ENCODE measurements around the gene NRG2. TPM values are rescaled to one million over a fixed set of nuclear protein-coding genes. Genes with fewer than 3 reads are reported as not detected.

Gene NRG2
- total and polyA plus RNA-seq, 11 donors, result 0.72 to 4.8 (median 3.4) TPM

DNA sequence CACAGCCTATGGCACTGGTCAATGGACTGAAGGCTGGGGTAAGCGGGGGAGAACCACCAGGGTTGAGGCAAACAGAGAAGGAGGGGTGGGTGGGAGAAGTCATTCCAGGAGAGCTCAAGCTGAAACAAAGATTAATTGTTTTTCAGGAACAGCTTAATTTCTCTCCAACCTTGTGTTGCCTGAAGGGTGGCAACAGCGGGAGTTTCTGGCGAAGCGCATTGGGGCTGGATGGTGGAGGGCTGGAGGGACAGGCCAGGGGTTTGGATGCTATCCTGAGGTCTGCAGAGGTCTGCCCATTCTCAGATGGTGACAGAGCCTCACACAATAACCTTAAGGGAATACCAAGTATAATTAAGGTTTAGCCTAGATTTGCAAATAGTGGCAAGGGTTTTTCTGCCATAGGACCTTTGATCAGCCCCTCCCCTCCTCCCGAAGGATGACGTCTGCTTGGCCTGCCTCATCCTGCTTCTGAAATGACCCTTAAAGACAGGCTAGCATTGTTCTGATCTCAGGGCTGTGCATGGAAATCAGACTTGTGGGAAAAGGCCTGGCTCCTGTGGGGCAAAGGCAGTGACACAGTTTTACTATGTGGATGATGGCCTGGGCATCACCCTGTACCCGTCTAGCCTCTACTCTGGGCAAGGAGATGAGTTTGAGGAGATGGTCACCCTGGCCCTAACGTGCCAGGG lies 214.7 kb downstream of the NRG2 start:
- DNase-seq, result no peak

GRCh38 chr5:139825690-139826089 lies 217.4 kb downstream of the NRG2 start:
- intact Hi-C loops (cut with DNase I), result no loop called here
- Histone ChIP-seq H3K27ac (no peak overlapping the region), H3K4me1 (no peaks in the 10 kb centered on the region), H3K36me3 (no peaks in the 10 kb centered on the region), H3K4me3 (no peak overlapping the region), H3K27me3 (no peaks in the 10 kb centered on the region), H3K9me3 (peaks cover 0 to 6% (median 0%) of the 10 kb centered on the region in 12 donors)
- ATAC-seq, result no peak
- no peak for TF ChIP-seq POLR2A (IDR thresholded peaks at IDR 0.05)
- TF ChIP-seq, protein P1, sequence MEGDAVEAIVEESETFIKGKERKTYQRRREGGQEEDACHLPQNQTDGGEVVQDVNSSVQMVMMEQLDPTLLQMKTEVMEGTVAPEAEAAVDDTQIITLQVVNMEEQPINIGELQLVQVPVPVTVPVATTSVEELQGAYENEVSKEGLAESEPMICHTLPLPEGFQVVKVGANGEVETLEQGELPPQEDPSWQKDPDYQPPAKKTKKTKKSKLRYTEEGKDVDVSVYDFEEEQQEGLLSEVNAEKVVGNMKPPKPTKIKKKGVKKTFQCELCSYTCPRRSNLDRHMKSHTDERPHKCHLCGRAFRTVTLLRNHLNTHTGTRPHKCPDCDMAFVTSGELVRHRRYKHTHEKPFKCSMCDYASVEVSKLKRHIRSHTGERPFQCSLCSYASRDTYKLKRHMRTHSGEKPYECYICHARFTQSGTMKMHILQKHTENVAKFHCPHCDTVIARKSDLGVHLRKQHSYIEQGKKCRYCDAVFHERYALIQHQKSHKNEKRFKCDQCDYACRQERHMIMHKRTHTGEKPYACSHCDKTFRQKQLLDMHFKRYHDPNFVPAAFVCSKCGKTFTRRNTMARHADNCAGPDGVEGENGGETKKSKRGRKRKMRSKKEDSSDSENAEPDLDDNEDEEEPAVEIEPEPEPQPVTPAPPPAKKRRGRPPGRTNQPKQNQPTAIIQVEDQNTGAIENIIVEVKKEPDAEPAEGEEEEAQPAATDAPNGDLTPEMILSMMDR (IDR thresholded peaks at IDR 0.05), result no peak
- 73 to 82% (median 75%) methylated on average over 7 of the region's 7 CpGs for WGBS, 4 donors
- no peak for DNase-seq

More for the DNA sequence above, 214.7 kb downstream of the NRG2 start:
- H3K4me1 ChIP-seq, result no peaks in the 10 kb centered on the region
- H3K9me3 ChIP-seq, result peaks cover 0 to 6% (median 0%) of the 10 kb centered on the region in 12 donors
- WGBS, 4 donors, result 71 to 76% (median 75%) methylated on average over 8 of the region's 8 CpGs
- no peaks in the 10 kb centered on the region for H3K36me3 ChIP-seq
- no peak overlapping the region for H3K27ac ChIP-seq
- intact Hi-C loops (cut with DNase I), result no loop called here
- TF ChIP-seq, protein P1 (IDR thresholded peaks at IDR 0.05), result no peak
- no peak for TF ChIP-seq POLR2A (IDR thresholded peaks at IDR 0.05)
- peaks cover 0 to 3% (median 0%) of the 10 kb centered on the region in 9 donors for H3K27me3 ChIP-seq
- no peak for ATAC-seq
- no peak overlapping the region for H3K4me3 ChIP-seq

- no peaks in the 10 kb centered on the region for H3K4me1 ChIP-seq
Observed at GRCh38 chr5:139823757-139824355, 219.2 kb downstream of the NRG2 start.

More at GRCh38 chr5:139823757-139824355, 219.2 kb downstream of the NRG2 start:
- intact Hi-C loops (cut with DNase I), result no loop called here
- 88 to 92% (median 90%) methylated on average over 7 of the region's 7 CpGs for WGBS, 4 donors
- H3K36me3 ChIP-seq, result no peaks in the 10 kb centered on the region
- no peak overlapping the region for H3K27ac ChIP-seq
- H3K4me3 ChIP-seq, result no peak overlapping the region
- no peaks in the 10 kb centered on the region for H3K27me3 ChIP-seq
- no peak for DNase-seq
- no peak for TF ChIP-seq POLR2A (IDR thresholded peaks at IDR 0.05)
- TF ChIP-seq, protein P1 (IDR thresholded peaks at IDR 0.05), result no peak
- peaks cover 0 to 6% (median 0%) of the 10 kb centered on the region in 12 donors for H3K9me3 ChIP-seq
- ATAC-seq, result no peak
